ENCODE results near the gene NEK6.

NEK6 gene

DNA sequence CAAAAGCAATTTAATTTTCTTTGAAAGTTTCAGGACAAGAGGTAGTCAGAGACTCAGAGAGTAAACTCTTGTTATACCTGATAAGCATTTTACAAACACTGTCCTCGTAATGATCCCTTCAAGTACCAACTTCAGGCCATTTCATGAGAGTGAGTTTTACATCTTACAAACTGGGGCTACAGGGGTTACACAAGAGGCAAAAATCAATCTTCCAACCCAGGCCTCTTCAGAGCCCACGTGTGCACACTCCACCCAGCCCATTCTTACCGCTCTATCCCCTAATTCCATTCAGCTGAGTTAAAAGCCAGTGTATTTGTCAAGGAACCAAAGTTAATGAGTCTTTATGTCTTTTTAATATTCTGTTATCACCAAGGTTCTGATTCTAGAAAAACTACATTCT is 110.9 kb downstream of the NEK6 start:
- H3K4me1 ChIP-seq (ENCODE audit: control insufficient read depth in 1 of 2, insufficient read depth in 2 of 2, low read length in 2 of 2) = peaks cover 9 to 17% of the 10 kb centered on the region in 2 experiments
- peak; percentile 29 to 82 for DNase-seq
- no peak overlapping the region for H3K27ac ChIP-seq (ENCODE audit: low read depth, low read length)
- H2BK5ac ChIP-seq (ENCODE audit: low read depth, low read length, poor library complexity) = no peak overlapping the region
- no peak overlapping the region for H3K18ac ChIP-seq (ENCODE audit: low read length)
- peaks cover 2 to 14% of the 10 kb centered on the region in 2 experiments for H3K36me3 ChIP-seq (ENCODE audit: control insufficient read depth in 1 of 2, insufficient read depth in 2 of 2, low read length in 2 of 2)
- no peak overlapping the region for H3K14ac ChIP-seq (ENCODE audit: low read length)
- no peaks in the 10 kb centered on the region for H3K9me3 ChIP-seq (ENCODE audit: insufficient read depth, low read depth, low read length)
- no peak overlapping the region for H3K9ac ChIP-seq (ENCODE audit: low read length)
- no peak overlapping the region for H3K23ac ChIP-seq (ENCODE audit: low read length)
- WGBS (ENCODE audit: extremely low coverage, insufficient coverage, insufficient read length) = no CpG with 5 or more reads among the region's 3 CpGs
- no peaks in the 10 kb centered on the region for H3K27me3 ChIP-seq (ENCODE audit: insufficient read depth, low read length)
- H3K4me2 ChIP-seq (ENCODE audit: low read length) = no peak overlapping the region
- no peak overlapping the region for H2BK12ac ChIP-seq (ENCODE audit: low read length)
- H2AFZ ChIP-seq (ENCODE audit: insufficient read depth, low read length, poor library complexity) = no peak overlapping the region
- H2AK5ac ChIP-seq (ENCODE audit: low read length) = no peak overlapping the region
- H4K91ac ChIP-seq (ENCODE audit: low read depth, low read length) = no peak overlapping the region
- H3K79me2 ChIP-seq (ENCODE audit: control insufficient read depth, insufficient read depth, low read length, poor library complexity) = no peaks in the 10 kb centered on the region
- H4K8ac ChIP-seq (ENCODE audit: low read depth, low read length) = no peak overlapping the region
- no peak overlapping the region for H3K4me3 ChIP-seq (ENCODE audit: low read depth, low read length)
- no peak overlapping the region for H3K4ac ChIP-seq (ENCODE audit: low read depth, low read length)
- H2BK120ac ChIP-seq (ENCODE audit: insufficient read depth, low read length, poor library complexity) = no peak overlapping the region
- no peaks in the 10 kb centered on the region for H3K79me1 ChIP-seq (ENCODE audit: low read length)
- no peak overlapping the region for H4K12ac ChIP-seq (ENCODE audit: low read depth, low read length)

DNA sequence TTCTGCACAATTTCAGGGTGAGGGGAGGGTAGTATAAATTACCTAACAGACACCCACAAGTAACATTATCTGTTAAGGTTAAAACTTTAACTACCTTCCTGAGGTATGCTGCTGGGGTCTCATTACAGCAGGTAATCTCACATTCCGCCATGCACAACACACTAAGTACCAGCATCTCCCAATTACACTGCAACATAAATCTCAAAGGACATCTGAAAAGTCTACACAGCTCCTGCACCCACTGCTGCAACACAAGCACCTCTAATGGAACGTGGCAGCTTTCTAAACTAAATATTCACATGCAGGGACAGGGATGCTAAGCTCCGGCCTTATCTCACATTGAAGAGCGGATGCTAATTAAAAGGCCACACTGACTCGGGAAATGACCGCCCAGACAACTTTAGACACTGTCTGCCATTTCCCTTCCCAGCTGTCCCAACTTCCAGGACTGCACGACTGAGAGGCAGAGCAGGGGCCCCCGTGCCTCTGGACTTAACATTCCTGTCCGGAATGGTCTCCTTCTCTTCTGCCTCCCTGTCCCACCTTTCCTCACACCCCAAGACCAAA is 111.6 kb downstream of the NEK6 start:
- H3K4ac ChIP-seq (ENCODE audit: low read depth, low read length) = peak overlapping the region; percentile 6
- no peak overlapping the region for H2BK5ac ChIP-seq (ENCODE audit: low read depth, low read length, poor library complexity)
- WGBS (ENCODE audit: extremely low coverage, insufficient coverage, insufficient read length) = no CpG with 5 or more reads among the region's 9 CpGs
- no peak overlapping the region for H2BK12ac ChIP-seq (ENCODE audit: low read length)
- H4K8ac ChIP-seq (ENCODE audit: low read depth, low read length) = no peak overlapping the region
- H3K9me3 ChIP-seq (ENCODE audit: insufficient read depth, low read depth, low read length) = no peaks in the 10 kb centered on the region
- no peak overlapping the region for H3K4me3 ChIP-seq (ENCODE audit: low read depth, low read length)
- H2AK5ac ChIP-seq (ENCODE audit: low read length) = no peak overlapping the region
- H3K9ac ChIP-seq (ENCODE audit: low read length) = no peak overlapping the region
- H4K91ac ChIP-seq (ENCODE audit: low read depth, low read length) = no peak overlapping the region
- no peak overlapping the region for H3K4me2 ChIP-seq (ENCODE audit: low read length)
- H3K79me1 ChIP-seq (ENCODE audit: low read length) = no peaks in the 10 kb centered on the region
- H4K12ac ChIP-seq (ENCODE audit: low read depth, low read length) = no peak overlapping the region
- H2BK120ac ChIP-seq (ENCODE audit: insufficient read depth, low read length, poor library complexity) = no peak overlapping the region
- H2AFZ ChIP-seq (ENCODE audit: insufficient read depth, low read length, poor library complexity) = no peak overlapping the region
- no peak overlapping the region for H3K23ac ChIP-seq (ENCODE audit: low read length)
- peak; percentile 70 to 87 for DNase-seq
- H3K79me2 ChIP-seq (ENCODE audit: control insufficient read depth, insufficient read depth, low read length, poor library complexity) = no peaks in the 10 kb centered on the region
- no peak overlapping the region for H3K27ac ChIP-seq (ENCODE audit: low read depth, low read length)
- peaks cover 2 to 11% of the 10 kb centered on the region in 2 experiments for H3K36me3 ChIP-seq (ENCODE audit: control insufficient read depth in 1 of 2, insufficient read depth in 2 of 2, low read length in 2 of 2)
- H3K14ac ChIP-seq (ENCODE audit: low read length) = no peak overlapping the region
- no peak overlapping the region for H3K18ac ChIP-seq (ENCODE audit: low read length)
- H3K4me1 ChIP-seq (ENCODE audit: control insufficient read depth in 1 of 2, insufficient read depth in 2 of 2, low read length in 2 of 2) = peaks cover 6 to 15% of the 10 kb centered on the region in 2 experiments
- no peaks in the 10 kb centered on the region for H3K27me3 ChIP-seq (ENCODE audit: insufficient read depth, low read length)

DNA sequence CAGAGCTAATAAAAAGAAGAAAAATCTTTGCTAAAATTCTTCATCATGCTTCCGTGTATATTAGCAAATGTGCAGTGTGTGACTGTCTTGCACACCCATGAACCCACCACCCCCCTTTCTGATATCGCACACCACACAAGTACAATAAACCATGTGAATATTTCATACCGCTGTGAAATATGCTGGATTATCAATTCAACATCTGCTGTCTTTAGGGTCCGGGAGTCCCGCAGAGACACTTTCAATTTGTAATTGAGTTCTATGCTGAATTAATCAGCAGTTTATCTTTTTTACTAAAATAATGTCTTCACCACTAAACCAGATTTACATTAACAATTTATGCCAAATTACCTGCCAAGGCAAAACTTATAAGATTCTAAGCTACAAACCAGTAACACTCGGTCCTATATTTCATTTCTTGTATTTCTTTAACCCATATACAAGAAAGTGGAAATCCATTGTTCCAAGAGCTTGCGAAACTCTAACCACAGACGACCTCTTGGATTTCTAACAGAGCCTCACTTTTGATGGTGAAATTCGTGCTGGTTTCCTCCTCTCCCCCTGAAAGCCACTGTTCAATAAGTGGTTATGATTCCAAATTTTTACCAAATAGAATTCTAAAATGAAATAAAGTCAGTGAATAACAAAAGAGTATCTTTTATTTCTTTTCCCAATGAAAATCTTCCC is 113.3 kb downstream of the NEK6 start:
- Histone ChIP-seq H3K79me2 (ENCODE audit: control insufficient read depth, insufficient read depth, low read length, poor library complexity) (no peaks in the 10 kb centered on the region), H3K9me3 (ENCODE audit: insufficient read depth, low read depth, low read length) (no peaks in the 10 kb centered on the region), H3K4me2 (ENCODE audit: low read length) (no peak overlapping the region), H2BK120ac (ENCODE audit: insufficient read depth, low read length, poor library complexity) (no peak overlapping the region), H3K23ac (ENCODE audit: low read length) (no peak overlapping the region), H3K14ac (ENCODE audit: low read length) (no peak overlapping the region), H3K36me3 (ENCODE audit: control insufficient read depth in 1 of 2, insufficient read depth in 2 of 2, low read length in 2 of 2) (peaks cover 5 to 8% of the 10 kb centered on the region in 2 experiments), H3K4me3 (ENCODE audit: low read depth, low read length) (no peak overlapping the region), H2AFZ (ENCODE audit: insufficient read depth, low read length, poor library complexity) (no peak overlapping the region), H3K79me1 (ENCODE audit: low read length) (no peaks in the 10 kb centered on the region), H3K4ac (ENCODE audit: low read depth, low read length) (no peak overlapping the region), H2AK5ac (ENCODE audit: low read length) (no peak overlapping the region), H3K4me1 (ENCODE audit: control insufficient read depth in 1 of 2, insufficient read depth in 2 of 2, low read length in 2 of 2) (peaks cover 6 to 15% of the 10 kb centered on the region in 2 experiments), H3K27ac (ENCODE audit: low read depth, low read length) (no peak overlapping the region), H2BK12ac (ENCODE audit: low read length) (no peak overlapping the region), H4K8ac (ENCODE audit: low read depth, low read length) (no peak overlapping the region), H2BK5ac (ENCODE audit: low read depth, low read length, poor library complexity) (no peak overlapping the region), H3K27me3 (ENCODE audit: insufficient read depth, low read length) (no peaks in the 10 kb centered on the region), H4K91ac (ENCODE audit: low read depth, low read length) (no peak overlapping the region), H3K18ac (ENCODE audit: low read length) (no peak overlapping the region), H4K12ac (ENCODE audit: low read depth, low read length) (no peak overlapping the region), H3K9ac (ENCODE audit: low read length) (no peak overlapping the region)
- DNase-seq = no peak
- WGBS (ENCODE audit: extremely low coverage, insufficient coverage, insufficient read length) = no CpG with 5 or more reads among the region's 9 CpGs

GRCh38 chr9:124372038-124372437 is 114.3 kb downstream of the NEK6 start:
- Histone ChIP-seq H2BK12ac (ENCODE audit: low read length) (no peak overlapping the region), H2BK120ac (ENCODE audit: insufficient read depth, low read length, poor library complexity) (no peak overlapping the region), H3K18ac (ENCODE audit: low read length) (no peak overlapping the region), H3K23ac (ENCODE audit: low read length) (no peak overlapping the region), H3K9me3 (ENCODE audit: insufficient read depth, low read depth, low read length) (no peaks in the 10 kb centered on the region), H3K27ac (ENCODE audit: low read depth, low read length) (no peak overlapping the region), H3K14ac (ENCODE audit: low read length) (no peak overlapping the region), H4K91ac (ENCODE audit: low read depth, low read length) (no peak overlapping the region), H3K27me3 (ENCODE audit: insufficient read depth, low read length) (no peaks in the 10 kb centered on the region), H2AK5ac (ENCODE audit: low read length) (no peak overlapping the region), H3K4me2 (ENCODE audit: low read length) (no peak overlapping the region), H2AFZ (ENCODE audit: insufficient read depth, low read length, poor library complexity) (no peak overlapping the region), H2BK5ac (ENCODE audit: low read depth, low read length, poor library complexity) (no peak overlapping the region), H4K12ac (ENCODE audit: low read depth, low read length) (no peak overlapping the region), H3K4ac (ENCODE audit: low read depth, low read length) (no peak overlapping the region), H3K4me1 (ENCODE audit: control insufficient read depth in 1 of 2, insufficient read depth in 2 of 2, low read length in 2 of 2) (peaks cover 4 to 10% of the 10 kb centered on the region in 2 experiments), H4K8ac (ENCODE audit: low read depth, low read length) (no peak overlapping the region), H3K4me3 (ENCODE audit: low read depth, low read length) (no peak overlapping the region), H3K79me1 (ENCODE audit: low read length) (no peaks in the 10 kb centered on the region), H3K36me3 (ENCODE audit: control insufficient read depth in 1 of 2, insufficient read depth in 2 of 2, low read length in 2 of 2) (peaks cover 3% of the 10 kb centered on the region in 2 experiments), H3K9ac (ENCODE audit: low read length) (no peak overlapping the region), H3K79me2 (ENCODE audit: control insufficient read depth, insufficient read depth, low read length, poor library complexity) (no peaks in the 10 kb centered on the region)
- no peak for DNase-seq

Measured in trophoblast cell (in vitro differentiated cells and primary cell).